Tibial nerve (tissue), 4 donors: ENCODE measurements around the gene ANKMY1. TPM values are rescaled to one million over a fixed set of nuclear protein-coding genes. Genes with fewer than 3 reads are reported as not detected.

Experiments
- DNase-seq, 2 donors: peaks; one replicate each; pipeline ENCODE4 v3.0.0-alpha.2; 2019; ENCODE audit warnings: low spot score in 2 of 2
- H3K27ac ChIP-seq, 4 donors: fragments of 200-600 bp; sonication (generic) in 3 of 4; one replicate each; pipeline ENCODE4 v1.5.1; 2017 to 2019; ENCODE audit warnings: mild to moderate bottlenecking in 1 of 4
- H3K27me3 ChIP-seq, 2 donors: fragments of 200-600 bp; sonication (generic) in 1 of 2; one replicate each; pipeline versions ENCODE4 v1.5.1 to v1.6.0; 2017 to 2019
- H3K36me3 ChIP-seq, 3 donors: fragments of 200-600 bp; sonication (generic); one replicate each; pipeline ENCODE4 v1.5.1; 2018 to 2019
- H3K4me1 ChIP-seq, 4 donors: fragments of 200-600 bp; sonication (generic) in 3 of 4; one replicate each; pipeline ENCODE4 v1.5.1; 2017 to 2019
- H3K4me3 ChIP-seq, 4 donors: fragments of 200-600 bp; sonication (generic) in 3 of 4; one replicate each; pipeline ENCODE4 v1.5.1; 2017 to 2019; ENCODE audit warnings: mild to moderate bottlenecking in 1 of 4, moderate library complexity in 1 of 4
- H3K9me3 ChIP-seq, 4 donors: fragments of 200-600 bp; sonication (generic) in 3 of 4; one replicate each; pipeline ENCODE4 v1.5.1; 2017 to 2019
- CTCF ChIP-seq, 5 experiments: fragments of 200-600 bp in 3 of 5; fragments of 450-650 bp in 2 of 5; sonication (generic) in 3 of 5; IDR thresholded peaks; one replicate each; pipeline ENCODE4 v1.5.1; 2016 to 2019; ENCODE audit warnings: antibody characterized with exemption in 5 of 5, mild to moderate bottlenecking in 3 of 5, moderate library complexity in 2 of 5
- EP300 ChIP-seq, 2 donors: sonication (generic); formaldehyde crosslinking; IDR thresholded peaks; one replicate each; pipeline ENCODE4 v1.6.1; 2017; ENCODE audit warnings: antibody characterized with exemption in 2 of 2, mild to moderate bottlenecking in 1 of 2
- POLR2A ChIP-seq, 2 donors: fragments of 450-650 bp; IDR thresholded peaks; one replicate each; pipeline ENCODE4 v1.6.1; 2017; ENCODE audit warnings: antibody characterized with exemption in 2 of 2, mild to moderate bottlenecking in 2 of 2, moderate library complexity in 2 of 2
- WGBS, 2 donors: methylation state at CpG; one replicate each; pipeline ENCODE4 v1.1.5; 2018; 5-methylcytosine and 5-hydroxymethylcytosine counted together
- total RNA-seq, 4 donors: library from RNA; depleted of rRNA; stranded (reverse); fragments of >200 nt; gene quantifications; one replicate each; pipeline ENCODE4 v1.1.0, GENCODE V29; 2016

The ANKMY1 gene
- total RNA-seq, 4 donors from 2014 or later = 14.2 to 24.0 (median 21.4) TPM

- 68 to 70% methylated on average over 14 to 22 of the region's 22 CpGs for WGBS, 2 donors
- no peak for DNase-seq
- H3K27ac ChIP-seq = peak overlapping the region in 1 of 4 donors; percentile 13
These were observed 100.4 kb downstream of the ANKMY1 start for GRCh38 chr2:240457223-240458043.

GRCh38 chr2:240456447-240457222, 101.2 kb downstream of the ANKMY1 start:
- WGBS, 2 donors = 67 to 71% methylated on average over 14 to 16 of the region's 17 CpGs
- H3K4me3 ChIP-seq = no peak overlapping the region

More at GRCh38 chr2:240457223-240458043, 100.4 kb downstream of the ANKMY1 start:
- H3K4me3 ChIP-seq = no peak overlapping the region
- H3K4me1 ChIP-seq = peaks cover 0 to 59% (median 20%) of the 10 kb centered on the region in 4 donors
- H3K36me3 ChIP-seq = peaks cover 0 to 35% (median 0%) of the 10 kb centered on the region in 3 donors
- TF ChIP-seq CTCF (IDR thresholded peaks at IDR 0.05) (no peak), EP300 (IDR thresholded peaks at IDR 0.05) (no peak), POLR2A (IDR thresholded peaks at IDR 0.05) (no peak)
- no peaks in the 10 kb centered on the region for H3K9me3 ChIP-seq
- H3K27me3 ChIP-seq = no peaks in the 10 kb centered on the region

GRCh38 chr2:240455647-240456446, 101.9 kb downstream of the ANKMY1 start:
- H3K36me3 ChIP-seq = peaks cover 0 to 19% (median 0%) of the 10 kb centered on the region in 3 donors
- H3K27me3 ChIP-seq = peaks cover 0 to 6% of the 10 kb centered on the region in 2 donors
- DNase-seq = no peak
- H3K9me3 ChIP-seq = no peaks in the 10 kb centered on the region
- TF ChIP-seq POLR2A (IDR thresholded peaks at IDR 0.05) = no peak
- TF ChIP-seq CTCF (IDR thresholded peaks at IDR 0.05) = no peak
- no peak for TF ChIP-seq EP300 (IDR thresholded peaks at IDR 0.05)
- H3K27ac ChIP-seq = peak overlapping the region in 2 of 4 donors; percentile 66 to 76
- 10 to 11% methylated on average over 47 of the region's 55 CpGs for WGBS, 2 donors
- peak overlapping the region in 3 of 4 donors; percentile 7 to 13 (median 8) for H3K4me3 ChIP-seq
- peaks cover 0 to 75% (median 32%) of the 10 kb centered on the region in 4 donors for H3K4me1 ChIP-seq

More at GRCh38 chr2:240456447-240457222, 101.2 kb downstream of the ANKMY1 start:
- Histone ChIP-seq H3K36me3 (peaks cover 0 to 27% (median 0%) of the 10 kb centered on the region in 3 donors), H3K27ac (peak overlapping the region in 2 of 4 donors; percentile 66 to 76), H3K9me3 (no peaks in the 10 kb centered on the region), H3K27me3 (peaks cover 0 to 6% of the 10 kb centered on the region in 2 donors), H3K4me1 (peaks cover 0 to 67% (median 27%) of the 10 kb centered on the region in 4 donors)
- no peak for DNase-seq
- TF ChIP-seq EP300 (IDR thresholded peaks at IDR 0.05) (no peak), CTCF (IDR thresholded peaks at IDR 0.05) (no peak), POLR2A (IDR thresholded peaks at IDR 0.05) (no peak)

GRCh38 chr2:240455272-240455646, 102.5 kb downstream of the ANKMY1 start:
- peaks cover 0 to 13% (median 0%) of the 10 kb centered on the region in 3 donors for H3K36me3 ChIP-seq
- no peak for TF ChIP-seq POLR2A (IDR thresholded peaks at IDR 0.05)
- peaks cover 0 to 81% (median 37%) of the 10 kb centered on the region in 4 donors for H3K4me1 ChIP-seq
- H3K27ac ChIP-seq = peak overlapping the region in 2 of 4 donors; percentile 66 to 76
- no peak for DNase-seq
- H3K9me3 ChIP-seq = no peaks in the 10 kb centered on the region
- peaks cover 0 to 6% of the 10 kb centered on the region in 2 donors for H3K27me3 ChIP-seq
- WGBS, 2 donors = 48 to 60% methylated on average over 7 of the region's 7 CpGs
- H3K4me3 ChIP-seq = peak overlapping the region in 1 of 4 donors; percentile 8
